Glutamatergic neuron (in vitro differentiated cells): ENCODE measurements around the gene LRRC4B. TPM values are rescaled to one million over a fixed set of nuclear protein-coding genes. Genes with fewer than 3 reads are reported as not detected.

Experiments used
- DNase-seq: peaks from one replicate; pipeline ENCODE4 v3.0.0; 2022
- H3K27ac Mint-ChIP-seq: one replicate; pipeline ENCODE4 v1.8.0; 2020; ENCODE audit warnings: mild to moderate bottlenecking, mixed read lengths, inconsistent platforms; ENCODE audit not compliant: unreplicated experiment
- H3K27me3 Mint-ChIP-seq: one replicate; pipeline ENCODE4 v1.8.0; 2020; ENCODE audit warnings: mild to moderate bottlenecking, moderate library complexity, mixed read lengths, inconsistent platforms; ENCODE audit not compliant: unreplicated experiment
- H3K36me3 Mint-ChIP-seq: one replicate; pipeline ENCODE4 v1.8.0; 2020; ENCODE audit warnings: mild to moderate bottlenecking, mixed read lengths, inconsistent platforms; ENCODE audit not compliant: unreplicated experiment
- H3K4me1 Mint-ChIP-seq: one replicate; pipeline ENCODE4 v1.8.0; 2020; ENCODE audit warnings: mild to moderate bottlenecking, low read depth, mixed read lengths, inconsistent platforms; ENCODE audit not compliant: unreplicated experiment
- H3K4me3 Mint-ChIP-seq: one replicate; pipeline ENCODE4 v1.8.0; 2020; ENCODE audit warnings: mild to moderate bottlenecking, mixed read lengths, inconsistent platforms; ENCODE audit not compliant: unreplicated experiment
- H3K9me3 Mint-ChIP-seq: one replicate; pipeline ENCODE4 v1.8.0; 2020; ENCODE audit warnings: mild to moderate bottlenecking, moderate library complexity, mixed read lengths, inconsistent platforms; ENCODE audit not compliant: unreplicated experiment
- CTCF ChIP-seq: fragments of 200-600 bp; sonication (generic); IDR thresholded peaks from one replicate; pipeline ENCODE4 v1.5.0; 2021; ENCODE audit not compliant: partially characterized antibody, unreplicated experiment
- total RNA-seq: library from RNA; stranded (reverse); fragmentation: NEBNext Ultra II Directional; extraction: Animal tissue kit (Norgen Biotek cat#: 25700); gene quantifications from one replicate; pipeline ENCODE4 v1.2.1, GENCODE V29; 2021; ENCODE audit not compliant: unreplicated experiment

Gene LRRC4B
- total RNA-seq, 1 donor from 2014 or later, result 28.5 TPM

GRCh38 chr19:50481351-50482149 lies 86.7 kb downstream of the LRRC4B start:
- peak; percentile 26 for DNase-seq
- peaks cover 5% of the 10 kb centered on the region for H3K27me3 Mint-ChIP-seq
- H3K4me3 Mint-ChIP-seq, result no peak overlapping the region
- TF ChIP-seq CTCF, result no peak
- peaks cover 12% of the 10 kb centered on the region for H3K36me3 Mint-ChIP-seq
- H3K4me1 Mint-ChIP-seq, result peaks cover 3% of the 10 kb centered on the region
- no peak overlapping the region for H3K27ac Mint-ChIP-seq
- H3K9me3 Mint-ChIP-seq, result peaks cover 7% of the 10 kb centered on the region

- no peak overlapping the region for H3K27ac Mint-ChIP-seq
- peak; percentile 10 for DNase-seq
- TF ChIP-seq CTCF, result no peak
- peaks cover 8% of the 10 kb centered on the region for H3K9me3 Mint-ChIP-seq
- H3K36me3 Mint-ChIP-seq, result peaks cover 8% of the 10 kb centered on the region
- H3K4me3 Mint-ChIP-seq, result no peak overlapping the region
- peaks cover 9% of the 10 kb centered on the region for H3K27me3 Mint-ChIP-seq
- peaks cover 3% of the 10 kb centered on the region for H3K4me1 Mint-ChIP-seq
Observed at GRCh38 chr19:50480281-50481111, 87.7 kb downstream of the LRRC4B start.

GRCh38 chr19:50479761-50480251 lies 88.4 kb downstream of the LRRC4B start:
- Mint-ChIP-seq H3K9me3 (peaks cover 13% of the 10 kb centered on the region), H3K36me3 (peaks cover 8% of the 10 kb centered on the region), H3K27ac (no peak overlapping the region)

GRCh38 chr19:50478901-50479715 lies 89.1 kb downstream of the LRRC4B start:
- Mint-ChIP-seq H3K36me3 (peaks cover 8% of the 10 kb centered on the region), H3K27me3 (peaks cover 14% of the 10 kb centered on the region), H3K9me3 (peaks cover 13% of the 10 kb centered on the region), H3K27ac (no peak overlapping the region), H3K4me3 (no peak overlapping the region), H3K4me1 (peaks cover 3% of the 10 kb centered on the region)
- peak; percentile 67 for DNase-seq
- TF ChIP-seq CTCF, result peak; percentile 43

More at GRCh38 chr19:50479761-50480251, 88.4 kb downstream of the LRRC4B start:
- no peak for TF ChIP-seq CTCF
- DNase-seq, result peak; percentile 8
- Mint-ChIP-seq H3K4me3 (no peak overlapping the region), H3K27me3 (peaks cover 14% of the 10 kb centered on the region), H3K4me1 (peaks cover 3% of the 10 kb centered on the region)
